Measurements from ENCODE around the gene GJB1.
"Not testable (repeated sequence)": the region's sequence is repeated elsewhere in the genome, so short reads cannot be mapped to it uniquely, and the experiment has no call there.

GJB1 gene

GRCh38 chrX:71222929-71223328 is at the start of gene GJB1:
Gene GJB1 (plus strand): TSS chrX:71223224. CDS start chrX:71223708, 484 bp downstream.
- DNase-seq (ENCODE audit: low read depth in 1 of 2, low spot score in 1 of 2), result no peak

DNA sequence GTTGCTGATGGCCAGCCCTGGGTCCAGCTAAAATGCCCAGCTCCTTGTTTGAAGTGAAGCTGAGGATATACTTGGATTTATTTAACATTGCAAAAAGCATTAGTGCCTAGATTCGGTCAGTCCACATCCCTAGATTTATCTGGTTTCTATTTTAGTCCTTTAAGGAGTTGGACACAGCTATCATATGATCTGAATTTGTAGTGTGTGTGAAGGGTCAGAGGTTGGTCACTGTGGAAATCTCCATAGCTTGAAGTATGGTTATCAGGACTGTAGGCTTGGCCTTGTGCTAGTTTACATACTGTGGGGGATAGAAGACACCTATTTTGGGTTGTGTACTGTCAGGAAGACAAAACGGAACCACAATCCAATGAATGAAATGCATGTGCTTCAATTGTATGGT is 49.6 kb upstream of the GJB1 start:
- no peak for DNase-seq (ENCODE audit: low read depth in 1 of 2, low spot score in 1 of 2)

DNA sequence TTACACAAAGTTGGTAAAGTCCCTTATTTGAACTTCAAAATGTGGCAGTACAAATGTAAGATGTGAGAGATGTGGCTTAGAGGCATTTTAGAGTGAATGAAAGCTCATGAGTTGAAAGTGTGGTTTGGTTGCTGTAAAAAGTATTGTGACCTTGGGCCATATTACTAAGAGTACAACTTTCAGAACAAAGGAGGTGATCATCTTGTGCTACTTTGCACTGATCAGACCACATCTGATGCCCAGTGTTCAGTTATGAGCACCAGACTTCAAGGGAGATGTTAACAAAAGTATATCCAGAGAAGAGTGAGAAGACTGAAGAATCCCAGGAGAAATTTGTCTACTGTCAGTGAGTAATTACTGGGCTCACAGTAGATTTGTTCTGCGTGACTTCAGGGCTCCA is 48.2 kb upstream of the GJB1 start:
- DNase-seq (ENCODE audit: low read depth in 1 of 2, low spot score in 1 of 2), result no peak

DNA sequence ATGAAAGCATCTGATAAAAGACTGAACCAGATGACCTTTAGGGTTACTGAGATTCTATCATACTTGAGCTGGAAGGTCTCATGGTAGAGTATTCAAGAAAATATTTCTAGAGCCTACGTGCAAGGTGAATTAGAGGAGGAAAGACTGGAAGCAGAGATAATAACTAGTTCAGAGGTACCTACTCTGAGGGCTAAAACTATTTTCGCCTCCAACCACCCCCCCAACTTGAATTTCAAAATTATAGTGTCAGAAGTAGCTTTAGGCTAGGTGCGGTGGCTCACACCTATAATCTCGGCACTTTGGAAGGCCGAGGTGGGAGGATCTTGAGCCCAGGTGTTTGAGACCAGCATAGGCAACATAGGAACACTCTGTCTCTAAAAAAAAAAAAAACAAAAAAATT is 47.5 kb upstream of the GJB1 start:
- no peak for DNase-seq (ENCODE audit: low read depth in 1 of 2, low spot score in 1 of 2)

DNA sequence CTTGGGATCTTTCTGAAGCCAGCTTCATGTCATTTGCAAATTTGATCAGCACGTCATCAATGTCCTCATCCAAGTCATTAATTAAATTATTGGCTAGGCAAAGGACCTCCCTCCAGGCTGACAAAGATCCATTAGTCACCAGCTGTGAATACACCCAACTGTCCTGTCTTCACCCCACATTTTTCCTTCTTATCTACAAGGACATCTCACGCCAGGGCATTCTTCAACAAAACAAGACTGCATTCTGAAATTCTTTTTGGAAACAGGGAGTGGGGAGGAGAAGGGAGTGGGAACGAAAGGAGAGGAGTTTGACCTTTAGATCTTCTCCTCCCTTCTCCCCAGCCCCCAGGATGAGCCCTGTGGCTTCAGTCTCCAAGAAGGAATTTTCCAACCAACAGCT is 45.7 kb upstream of the GJB1 start:
- no peak for DNase-seq (ENCODE audit: low read depth in 1 of 2, low spot score in 1 of 2)

DNA sequence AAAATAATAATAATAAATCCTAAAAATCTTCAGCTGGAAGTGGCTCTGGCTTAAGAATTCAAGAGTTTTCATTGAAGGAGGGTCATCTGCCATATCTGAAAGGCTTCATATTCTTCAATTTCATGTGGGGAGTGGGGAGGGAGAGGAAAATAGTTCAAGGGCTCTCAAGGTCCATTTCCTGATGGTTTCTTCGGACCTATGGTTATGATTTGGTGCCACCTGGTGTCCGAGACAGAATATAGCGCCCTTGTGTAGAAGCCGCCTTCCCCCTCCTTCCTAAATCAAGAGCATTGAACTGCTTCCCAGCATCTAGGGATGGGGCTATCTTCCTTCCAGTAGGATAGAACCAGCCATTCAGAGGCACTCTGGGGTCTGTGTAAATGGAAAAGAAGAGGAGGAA is 44.1 kb upstream of the GJB1 start:
- DNase-seq (ENCODE audit: low read depth in 1 of 2, low spot score in 1 of 2), result peak; percentile 3 to 30

DNA sequence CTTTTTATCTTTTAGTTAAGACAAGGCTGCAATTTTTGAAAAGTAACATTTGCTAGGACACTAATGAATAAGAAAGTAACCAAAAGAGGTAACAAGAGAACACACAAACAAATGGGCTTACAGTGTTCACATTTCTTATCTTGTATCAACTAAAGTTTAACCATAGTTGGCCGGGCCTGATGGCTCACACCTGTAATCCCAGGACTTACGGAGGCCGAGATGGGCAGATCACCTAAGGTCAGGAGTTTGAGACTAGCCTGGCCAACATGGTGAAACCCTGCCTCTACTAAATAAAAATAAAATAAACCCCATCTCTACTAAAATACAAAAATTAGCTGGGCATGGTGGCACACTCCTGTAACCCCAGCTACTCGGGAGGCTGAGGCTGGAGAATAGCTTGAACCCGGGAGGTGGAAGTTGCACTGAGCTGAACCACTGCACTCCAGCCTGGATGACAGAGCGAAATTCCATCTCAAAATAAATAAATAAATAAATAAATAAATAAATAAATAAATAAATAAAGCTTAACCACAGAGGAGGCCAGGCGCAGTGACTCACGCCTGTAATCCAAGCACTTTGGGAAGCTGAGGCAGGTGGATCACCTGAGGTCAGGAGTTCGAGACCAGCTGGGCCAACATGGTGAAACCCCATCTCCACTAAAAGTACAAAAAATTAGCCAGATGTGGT is 42.3 kb upstream of the GJB1 start:
- DNase-seq (ENCODE audit: low read depth in 1 of 2, low spot score in 1 of 2), result not testable (repeated sequence)

- DNase-seq (ENCODE audit: low read depth in 1 of 2, low spot score in 1 of 2), result peak; percentile 28 to 43
Observed at GRCh38 chrX:71181558-71181909, 41.5 kb upstream of the GJB1 start.

DNA sequence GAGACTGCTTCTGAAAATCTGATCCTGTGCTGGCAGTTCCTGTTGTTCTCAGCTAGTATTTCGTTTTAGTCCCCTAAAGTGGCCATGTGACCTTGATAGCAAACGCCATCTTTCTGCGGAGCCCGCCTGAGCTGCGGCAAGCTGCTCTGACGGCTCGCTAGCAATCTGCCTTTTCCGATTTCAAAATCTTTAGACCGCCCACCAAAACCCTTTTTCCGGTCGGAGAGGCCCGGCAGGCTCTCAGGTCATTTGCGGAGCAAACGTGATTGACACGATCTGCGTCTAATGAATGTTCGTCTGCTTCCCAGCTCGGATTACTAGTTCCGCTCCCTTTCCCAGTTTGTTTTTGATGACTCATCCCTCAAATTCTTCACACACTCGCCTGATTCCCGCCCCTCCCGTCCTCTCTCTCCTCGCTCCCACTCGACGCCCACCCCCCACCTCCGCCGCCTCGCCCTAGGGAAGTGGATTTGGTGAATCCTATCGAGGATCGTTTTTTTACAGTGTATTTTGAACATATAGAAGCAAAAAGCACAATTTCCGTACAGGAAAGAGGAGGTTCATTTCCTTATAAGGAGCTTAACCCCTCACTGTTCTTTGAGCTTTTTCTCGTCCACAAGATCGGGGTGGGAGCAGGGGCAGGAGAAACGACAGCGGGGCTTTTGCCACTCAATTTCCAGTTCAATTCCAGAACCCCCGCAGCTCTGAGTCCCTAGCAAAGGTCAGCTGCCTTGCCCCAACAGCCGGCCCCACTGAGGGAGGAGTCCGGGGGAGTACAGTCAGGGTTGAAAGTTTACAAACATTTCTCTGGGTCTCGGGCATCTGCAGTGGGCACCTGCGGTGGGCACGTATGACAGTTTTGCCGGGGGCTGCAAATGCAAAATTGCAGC is 40.9 kb upstream of the GJB1 start:
- DNase-seq (ENCODE audit: low read depth in 1 of 2, low spot score in 1 of 2), result peak; percentile 33 to 81

GRCh38 chrX:71182871-71183270 is 40.2 kb upstream of the GJB1 start:
- DNase-seq (ENCODE audit: low read depth in 1 of 2, low spot score in 1 of 2), result no peak

GRCh38 chrX:71183341-71183740 is 39.7 kb upstream of the GJB1 start:
- no peak for DNase-seq (ENCODE audit: low read depth in 1 of 2, low spot score in 1 of 2)

GRCh38 chrX:71184092-71184491 is 38.9 kb upstream of the GJB1 start:
- no peak for DNase-seq (ENCODE audit: low read depth in 1 of 2, low spot score in 1 of 2)

DNA sequence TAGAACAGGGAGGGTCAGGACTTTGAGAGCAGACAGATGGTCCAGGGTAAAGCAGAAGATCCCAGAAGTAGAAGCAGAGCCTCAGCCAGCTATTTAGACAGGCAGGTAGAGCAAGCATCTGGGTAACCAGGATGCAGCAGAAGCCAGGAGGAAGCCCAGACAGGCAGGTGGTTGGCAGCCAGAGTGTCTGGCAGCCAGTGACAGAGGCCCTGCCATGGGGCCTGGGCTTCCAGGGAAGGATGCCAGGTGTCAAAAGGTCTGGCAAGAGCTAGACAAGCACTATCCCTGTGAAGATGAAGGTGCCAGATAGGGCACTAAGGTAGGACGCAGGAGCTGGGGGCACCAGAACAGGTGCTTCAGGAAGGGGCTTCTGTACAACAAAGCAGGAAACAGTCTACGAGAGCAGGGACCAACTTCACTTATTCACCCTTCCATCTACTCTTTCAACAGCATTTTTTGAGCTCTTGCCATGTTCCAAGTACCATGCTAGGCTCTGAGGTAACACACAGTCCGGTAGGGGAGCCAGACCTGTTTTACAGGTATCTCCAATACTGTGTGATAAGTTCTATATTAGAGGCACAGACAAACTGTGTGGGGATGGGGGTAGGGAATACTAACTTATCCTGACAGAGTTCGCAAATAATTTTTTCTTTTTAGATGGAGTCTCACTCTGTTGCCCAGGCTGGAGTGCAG is 38.1 kb upstream of the GJB1 start:
- no peak for DNase-seq (ENCODE audit: low read depth in 1 of 2, low spot score in 1 of 2)

- no peak for DNase-seq (ENCODE audit: low read depth in 1 of 2, low spot score in 1 of 2)
Observed at GRCh38 chrX:71191248-71191647, 31.8 kb upstream of the GJB1 start.

DNA sequence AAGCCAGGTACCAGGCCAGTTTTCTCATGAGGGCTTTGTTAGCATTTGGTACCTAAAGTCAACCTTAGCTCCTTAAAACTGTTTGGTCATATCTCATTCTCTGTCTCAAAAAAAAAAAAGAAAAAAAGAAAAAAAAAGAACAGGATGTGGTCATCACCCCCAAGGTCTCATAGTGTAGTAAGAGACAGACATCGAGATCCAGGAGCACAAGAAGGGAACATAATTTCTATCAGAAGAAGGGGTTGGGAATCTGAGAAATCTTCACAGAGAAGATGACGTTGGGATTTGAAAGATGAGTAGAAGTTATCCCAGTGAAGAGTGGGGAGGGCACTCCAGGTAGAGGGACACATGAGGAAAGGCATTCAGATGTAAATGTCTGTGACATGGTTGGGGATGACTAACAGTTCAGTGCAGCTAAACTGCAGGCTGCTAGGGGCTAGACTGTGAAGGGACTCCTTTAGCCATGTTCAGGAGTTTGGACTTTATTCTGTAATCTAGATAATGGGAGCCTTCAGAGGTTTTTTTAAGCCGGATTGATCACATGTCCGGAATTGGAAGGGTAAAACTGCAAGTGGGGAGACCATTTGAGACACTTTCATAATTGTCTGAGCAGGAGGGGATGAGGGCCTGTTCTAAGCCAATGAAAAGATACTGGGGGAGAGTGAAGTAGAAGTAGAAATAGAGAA is 26.9 kb upstream of the GJB1 start:
- DNase-seq (ENCODE audit: low read depth in 1 of 2, low spot score in 1 of 2), result no peak

GRCh38 chrX:71198066-71198465 is 25.0 kb upstream of the GJB1 start:
- no peak for DNase-seq (ENCODE audit: low read depth in 1 of 2, low spot score in 1 of 2)

GRCh38 chrX:71199252-71200008 is 23.6 kb upstream of the GJB1 start:
- no peak for DNase-seq (ENCODE audit: low read depth in 1 of 2, low spot score in 1 of 2)

DNA sequence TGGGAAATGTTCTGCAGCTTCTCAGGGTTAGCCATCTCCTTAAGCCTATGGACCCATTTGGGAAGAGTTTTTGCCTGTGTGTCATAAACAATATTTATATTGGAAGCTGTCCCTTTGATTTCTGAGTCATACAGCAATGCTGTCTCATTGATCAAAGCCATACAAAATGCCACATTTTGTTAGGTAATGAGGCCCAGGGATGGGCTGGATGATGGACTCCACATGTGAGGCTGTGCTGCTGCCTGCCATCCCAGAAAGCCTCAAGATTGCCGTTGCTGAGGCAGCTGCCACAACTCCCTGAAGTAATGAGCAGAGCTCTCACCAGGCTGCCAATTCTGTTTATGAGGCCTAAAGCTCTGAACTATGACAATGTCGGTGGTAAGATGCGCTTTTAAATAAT is 12.2 kb upstream of the GJB1 start:
- no peak for DNase-seq (ENCODE audit: low read depth in 1 of 2, low spot score in 1 of 2)

DNA sequence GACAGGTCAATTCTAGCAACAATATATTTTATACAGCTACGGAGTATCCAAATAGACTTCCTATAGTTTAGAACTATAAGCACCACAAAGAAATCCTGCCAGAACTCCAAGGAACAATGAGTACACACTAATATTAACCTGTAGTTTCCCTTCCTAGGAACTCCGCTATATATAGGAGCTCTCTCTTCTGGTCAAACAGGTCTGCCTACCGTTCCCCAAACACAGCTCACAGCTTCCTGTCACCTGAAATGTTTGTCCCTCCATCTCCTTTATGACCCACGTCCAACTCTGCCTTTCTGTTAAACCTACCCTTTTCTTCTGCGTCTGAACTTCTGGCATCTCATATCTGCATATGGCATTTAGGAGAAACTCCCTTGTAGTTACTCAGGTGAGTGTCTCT is 10.5 kb upstream of the GJB1 start:
- DNase-seq (ENCODE audit: low read depth in 1 of 2, low spot score in 1 of 2), result no peak

DNA sequence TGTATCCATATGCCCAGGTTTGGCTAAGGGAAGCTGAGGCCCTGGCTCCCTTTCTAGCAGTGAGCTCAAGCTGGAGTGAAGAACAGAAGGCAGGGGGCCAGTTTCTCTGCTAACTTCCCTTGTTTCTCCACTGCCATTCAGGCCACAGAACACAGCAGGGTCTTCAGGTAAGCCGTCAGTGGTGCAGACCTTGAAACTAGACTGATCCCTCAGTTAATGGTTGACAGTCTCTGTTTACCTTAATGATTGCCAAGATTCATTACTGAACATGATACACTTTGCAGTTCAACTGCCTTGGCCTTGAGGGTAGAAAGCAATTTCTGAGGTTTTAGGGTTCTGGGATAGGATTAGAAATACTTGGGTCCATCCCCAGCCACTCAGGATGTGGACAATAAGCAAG is 8.9 kb upstream of the GJB1 start:
- DNase-seq (ENCODE audit: low read depth in 1 of 2, low spot score in 1 of 2), result no peak

Data from activated CD4-positive, alpha-beta T cell treated with anti-CD3 and anti-CD28 coated beads, Interleukin-2, amount 50 U/mL, for 24 hours (primary cell).